Muscle of leg (tissue), 11 donors: ENCODE measurements around the gene SLC39A11. TPM values are rescaled to one million over a fixed set of nuclear protein-coding genes. Genes with fewer than 3 reads are reported as not detected.
A peak's percentile ranks its signal among the peaks of the same experiment; 100 is the strongest.
"Not testable (repeated sequence)": the region's sequence is repeated elsewhere in the genome, so short reads cannot be mapped to it uniquely, and the experiment has no call there.

Experiments
- DNase-seq: peaks from one replicate; pipeline ENCODE4 v3.0.0; 2013
- H3K27ac ChIP-seq: one replicate; pipeline ENCODE4 v1.5.1; 2013; ENCODE audit warnings: mild to moderate bottlenecking, low read length, control low read depth
- H3K27me3 ChIP-seq: one replicate; pipeline ENCODE4 v1.6.1; 2013; ENCODE audit warnings: low read length; ENCODE audit not compliant: control insufficient read depth, insufficient read depth
- H3K36me3 ChIP-seq: one replicate; pipeline ENCODE4 v1.6.1; 2013; ENCODE audit warnings: low read length; ENCODE audit not compliant: control insufficient read depth, insufficient read depth
- H3K4me1 ChIP-seq: one replicate; pipeline ENCODE4 v1.6.1; 2013; ENCODE audit warnings: low read length; ENCODE audit not compliant: control insufficient read depth, insufficient read depth
- H3K4me3 ChIP-seq: one replicate; pipeline ENCODE4 v1.5.1; 2013; ENCODE audit warnings: low read length, control low read depth
- H3K9me3 ChIP-seq: replicated peaks from 2 replicates; pipeline ENCODE4 v1.6.1; 2013; ENCODE audit warnings: low read depth, low read length; ENCODE audit not compliant: control insufficient read depth
- WGBS: methylation state at CpG from one replicate; pipeline ENCODE4 v1.1.5; 2013; ENCODE audit warnings: missing lambda C conversion rate; ENCODE audit not compliant: insufficient coverage; 5-methylcytosine and 5-hydroxymethylcytosine counted together
- polyA plus RNA-seq, 8 donors: library from polyadenylated mRNA; unstranded; fragments of 120-200 nt; gene quantifications; one replicate each; pipeline versions ENCODE4 v1.2.1 to v1.2.3, GENCODE V29; 2013; ENCODE audit warnings: inconsistent platforms in 1 of 8, low replicate concordance in 1 of 8; ENCODE audit not compliant: insufficient read length in 8 of 8, insufficient read depth in 1 of 8
- total RNA-seq: library from RNA; stranded (reverse); fragments of 120-200 nt; gene quantifications from one replicate; pipeline ENCODE4 v1.2.4, GENCODE V29; 2013

SLC39A11 gene
- total and polyA plus RNA-seq, 9 donors, result 8.7 to 13.6 (median 10.0) TPM

DNA sequence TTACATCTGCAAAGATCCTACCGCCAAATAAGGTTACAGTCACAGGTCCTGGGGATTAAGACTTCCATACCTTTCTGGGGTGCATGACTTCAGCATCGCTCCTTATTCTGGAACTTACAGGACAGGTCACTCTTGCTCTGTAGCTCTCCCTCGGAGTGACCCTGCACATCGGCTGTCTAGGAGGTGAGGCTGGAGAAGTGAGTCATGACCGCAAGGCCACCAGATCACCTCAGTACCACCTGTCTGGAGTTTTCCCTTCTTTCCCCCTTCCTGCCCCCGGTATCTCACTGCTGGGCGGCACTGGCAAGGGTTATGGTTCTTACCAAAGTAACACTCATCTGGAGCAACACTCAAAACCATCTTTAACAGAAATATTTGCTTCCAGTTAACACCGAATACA lies 374.8 kb downstream of the SLC39A11 start:
- Histone ChIP-seq H3K4me1 (peaks cover 2% of the 10 kb centered on the region), H3K4me3 (no peak overlapping the region), H3K36me3 (no peaks in the 10 kb centered on the region), H3K9me3 (no peaks in the 10 kb centered on the region), H3K27me3 (no peaks in the 10 kb centered on the region), H3K27ac (no peak overlapping the region)
- DNase-seq, result no peak
- 98% methylated on average over 5 of the region's 8 CpGs for WGBS

DNA sequence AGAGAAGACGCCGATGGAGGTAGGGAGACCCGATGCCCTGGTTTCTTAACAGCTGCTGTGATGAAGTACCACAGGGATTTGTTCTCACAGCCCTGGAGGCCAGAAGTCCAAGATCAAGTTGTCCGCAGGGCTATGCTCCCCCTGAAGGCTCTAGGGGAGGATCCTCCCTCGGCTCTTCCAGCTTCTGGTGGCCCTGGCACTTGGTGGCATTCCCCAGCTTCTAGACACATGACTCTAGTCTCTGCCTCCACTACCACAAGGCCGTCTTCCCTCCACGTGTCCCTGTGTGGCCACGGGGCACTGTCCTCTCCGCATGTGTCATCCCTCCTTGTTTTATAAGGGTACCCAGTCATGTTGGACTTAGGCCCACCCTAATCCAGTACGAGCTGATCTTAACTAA lies 375.2 kb downstream of the SLC39A11 start:
- no peak overlapping the region for H3K4me3 ChIP-seq
- 72% methylated on average over 10 of the region's 10 CpGs for WGBS

DNA sequence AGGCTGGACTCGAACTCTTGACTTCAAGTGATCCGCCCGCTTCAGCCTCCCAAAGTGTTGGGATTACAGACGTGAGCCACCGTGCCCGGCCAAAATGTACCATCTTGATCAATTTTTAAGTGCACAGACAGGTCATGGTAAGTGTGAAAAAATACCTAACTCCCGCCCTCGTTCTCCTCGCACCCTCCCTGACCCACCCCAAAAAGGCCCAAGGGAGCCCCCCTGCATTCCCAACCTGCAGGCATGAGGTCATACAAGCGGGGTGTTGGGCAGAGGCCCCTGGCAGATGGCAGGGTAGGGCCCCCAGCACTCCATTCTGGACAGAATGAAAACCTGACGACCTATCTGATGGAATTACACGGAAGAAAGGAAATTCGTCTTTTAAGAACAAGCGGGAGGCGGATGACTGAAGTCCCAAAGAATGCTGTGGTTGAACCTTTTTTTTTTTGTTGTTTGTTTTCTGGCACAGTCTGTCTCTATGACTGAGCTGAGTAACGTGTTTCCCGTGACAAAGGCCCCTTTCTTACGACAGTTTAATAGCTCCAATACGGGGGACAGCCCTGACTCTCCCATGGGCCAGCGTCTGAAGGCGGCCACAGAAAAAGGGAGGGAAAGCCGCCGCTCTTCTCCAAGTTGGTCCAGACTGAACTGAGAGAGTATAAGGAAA lies 376.4 kb downstream of the SLC39A11 start:
- Histone ChIP-seq H3K36me3 (no peaks in the 10 kb centered on the region), H3K27me3 (no peaks in the 10 kb centered on the region), H3K4me3 (no peak overlapping the region), H3K27ac (no peak overlapping the region), H3K4me1 (peaks cover 2% of the 10 kb centered on the region), H3K9me3 (no peaks in the 10 kb centered on the region)
- peak; percentile 72 for DNase-seq
- WGBS, result 46% methylated on average over 12 of the region's 23 CpGs

More for the DNA sequence above, 375.2 kb downstream of the SLC39A11 start:
- no peak for DNase-seq
- H3K9me3 ChIP-seq, result no peaks in the 10 kb centered on the region
- H3K36me3 ChIP-seq, result no peaks in the 10 kb centered on the region
- peaks cover 2% of the 10 kb centered on the region for H3K4me1 ChIP-seq
- no peaks in the 10 kb centered on the region for H3K27me3 ChIP-seq
- H3K27ac ChIP-seq, result no peak overlapping the region

GRCh38 chr17:72714357-72714966 lies 378.0 kb downstream of the SLC39A11 start:
- WGBS, result 56% methylated on average over 3 of the region's 9 CpGs
- Histone ChIP-seq H3K9me3 (no peaks in the 10 kb centered on the region), H3K4me1 (no peaks in the 10 kb centered on the region), H3K36me3 (no peaks in the 10 kb centered on the region), H3K27ac (no peak overlapping the region), H3K4me3 (no peak overlapping the region), H3K27me3 (no peaks in the 10 kb centered on the region)
- no peak for DNase-seq

- Histone ChIP-seq H3K27ac (no peak overlapping the region), H3K27me3 (no peaks in the 10 kb centered on the region), H3K9me3 (no peaks in the 10 kb centered on the region), H3K36me3 (no peaks in the 10 kb centered on the region), H3K4me3 (no peak overlapping the region), H3K4me1 (no peaks in the 10 kb centered on the region)
- WGBS, result 93% methylated on average over 5 of the region's 7 CpGs
- no peak for DNase-seq
These were observed 378.8 kb downstream of the SLC39A11 start for GRCh38 chr17:72713701-72714100.

DNA sequence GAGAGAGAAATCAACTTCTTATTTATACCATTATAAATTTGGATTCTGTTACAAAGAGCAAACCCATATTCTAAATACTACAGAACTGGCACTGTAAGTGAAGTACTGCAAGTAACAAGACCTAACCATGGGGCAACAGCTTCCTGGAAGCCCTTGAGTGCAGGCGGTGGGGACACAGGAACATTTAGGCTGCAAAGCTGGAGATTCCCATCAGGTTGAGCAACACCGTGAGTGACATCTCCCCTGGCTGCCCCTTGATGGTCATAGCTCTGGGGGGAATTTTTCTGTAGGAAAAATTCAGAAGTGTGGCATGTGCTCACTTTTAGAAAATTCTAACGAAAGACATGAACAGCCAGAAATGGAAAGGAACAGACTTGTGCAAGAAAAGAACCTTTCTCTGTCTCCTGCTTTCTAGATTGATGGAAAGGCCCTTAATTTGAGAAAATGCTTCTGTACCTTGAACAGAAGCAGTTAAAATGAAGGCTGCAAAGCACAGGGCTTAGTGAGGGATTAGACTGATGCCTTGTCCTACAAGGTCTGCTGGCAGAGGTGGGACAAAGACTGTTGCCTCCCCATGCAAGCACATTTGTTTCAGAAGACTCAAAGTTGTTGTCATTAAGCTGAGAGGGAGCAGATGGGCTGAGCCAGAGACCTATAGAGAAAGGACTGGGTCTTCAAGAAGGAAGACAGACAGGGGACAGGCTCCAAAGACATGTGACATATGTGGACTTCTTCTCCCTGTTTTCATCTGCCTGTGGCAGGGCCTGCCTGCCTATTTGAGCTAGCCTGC lies 380.8 kb downstream of the SLC39A11 start:
- 92% methylated on average over 3 of the region's 3 CpGs for WGBS
- H3K4me1 ChIP-seq, result no peaks in the 10 kb centered on the region
- no peaks in the 10 kb centered on the region for H3K9me3 ChIP-seq
- no peak overlapping the region for H3K4me3 ChIP-seq
- DNase-seq, result no peak
- H3K36me3 ChIP-seq, result no peaks in the 10 kb centered on the region
- no peaks in the 10 kb centered on the region for H3K27me3 ChIP-seq
- H3K27ac ChIP-seq, result no peak overlapping the region

- Histone ChIP-seq H3K27me3 (no peaks in the 10 kb centered on the region), H3K4me3 (no peak overlapping the region), H3K9me3 (no peaks in the 10 kb centered on the region), H3K27ac (no peak overlapping the region), H3K4me1 (no peaks in the 10 kb centered on the region), H3K36me3 (no peaks in the 10 kb centered on the region)
- WGBS, result 92% methylated on average over 1 of the region's 1 CpG
- DNase-seq, result no peak
These were observed 381.7 kb downstream of the SLC39A11 start for GRCh38 chr17:72710834-72711233.

DNA sequence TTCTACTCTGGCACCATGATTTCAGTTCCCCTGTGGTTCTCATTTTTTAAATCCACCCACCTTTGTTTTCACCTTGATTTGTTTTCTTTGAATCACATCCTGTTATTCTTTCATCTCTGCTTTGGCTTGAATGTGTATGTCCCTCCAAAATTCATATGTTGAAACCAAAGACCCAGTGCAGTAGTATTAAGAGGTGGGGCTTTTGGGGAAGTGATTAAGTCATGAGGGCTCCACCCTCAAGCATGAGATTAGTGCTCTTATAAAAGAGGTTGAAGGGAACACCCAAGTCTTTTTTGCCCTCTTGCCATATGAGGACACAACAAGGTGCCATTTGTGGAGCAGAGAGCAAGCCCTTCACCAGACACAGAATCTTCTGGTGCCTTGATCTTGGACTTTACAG lies 382.3 kb downstream of the SLC39A11 start:
- no peak overlapping the region for H3K27ac ChIP-seq
- no peak overlapping the region for H3K4me3 ChIP-seq
- no peaks in the 10 kb centered on the region for H3K27me3 ChIP-seq
- H3K9me3 ChIP-seq, result no peaks in the 10 kb centered on the region
- no peak for DNase-seq
- no peaks in the 10 kb centered on the region for H3K36me3 ChIP-seq
- H3K4me1 ChIP-seq, result no peaks in the 10 kb centered on the region

- not testable (repeated sequence) for H3K36me3 ChIP-seq, DNase-seq, H3K4me3 ChIP-seq, H3K27me3 ChIP-seq, H3K27ac ChIP-seq, H3K4me1 ChIP-seq, H3K9me3 ChIP-seq
- WGBS, result 83% methylated on average over 2 of the region's 9 CpGs
These were observed 383.8 kb downstream of the SLC39A11 start for GRCh38 chr17:72708682-72709081.

- H3K27ac ChIP-seq, result no peak overlapping the region
- H3K27me3 ChIP-seq, result no peaks in the 10 kb centered on the region
- no peak for DNase-seq
- no CpG with 5 or more reads among the region's 2 CpGs for WGBS
- H3K4me1 ChIP-seq, result no peaks in the 10 kb centered on the region
- H3K4me3 ChIP-seq, result no peak overlapping the region
- H3K9me3 ChIP-seq, result no peaks in the 10 kb centered on the region
- H3K36me3 ChIP-seq, result no peaks in the 10 kb centered on the region
These were observed 384.6 kb downstream of the SLC39A11 start for GRCh38 chr17:72707881-72708280.
